ENCODE data around the gene GRM1. TPM values are rescaled to one million over a fixed set of nuclear protein-coding genes. Genes with fewer than 3 reads are reported as not detected.

The GRM1 gene
- total RNA-seq, 6 experiments from 2014 or later: 0.07 TPM; not detected in 5

- DNase-seq (no peak), ATAC-seq (no peak)
- intact Hi-C loops (cut with DNase I): no loop called here
- no peak overlapping the region for H3K27ac ChIP-seq
- H3K9me3 ChIP-seq: no peaks in the 10 kb centered on the region
- H3K4me1 ChIP-seq: no peaks in the 10 kb centered on the region
- TF ChIP-seq POLR2A (IDR thresholded peaks at IDR 0.05) (no peak), CTCF (IDR thresholded peaks at IDR 0.05) (no peak)
- no peaks in the 10 kb centered on the region for H3K27me3 ChIP-seq
- H3K36me3 ChIP-seq: no peaks in the 10 kb centered on the region
- WGBS (ENCODE audit: insufficient coverage, low coverage, low lambda C conversion rate, missing lambda C conversion rate): 46% methylated on average over 7 of the region's 7 CpGs
- H3K4me3 ChIP-seq: no peak overlapping the region
Observed at GRCh38 chr6:146363838-146364607, 335.2 kb downstream of the GRM1 start.

GRCh38 chr6:146364816-146365594, 336.1 kb downstream of the GRM1 start:
- no peaks in the 10 kb centered on the region for H3K27me3 ChIP-seq
- no peaks in the 10 kb centered on the region for H3K4me1 ChIP-seq
- H3K9me3 ChIP-seq: no peaks in the 10 kb centered on the region
- ATAC-seq: no peak
- TF ChIP-seq CTCF (IDR thresholded peaks at IDR 0.05) (no peak), POLR2A (IDR thresholded peaks at IDR 0.05) (no peak)
- no peak overlapping the region for H3K4me3 ChIP-seq
- no peak for DNase-seq
- intact Hi-C loops (cut with DNase I): no loop called here
- H3K27ac ChIP-seq: no peak overlapping the region
- no peaks in the 10 kb centered on the region for H3K36me3 ChIP-seq
- 38% methylated on average over 2 of the region's 3 CpGs for WGBS (ENCODE audit: insufficient coverage, low coverage, low lambda C conversion rate, missing lambda C conversion rate)

- 47% methylated on average over 1 of the region's 1 CpG for WGBS (ENCODE audit: insufficient coverage, low coverage, low lambda C conversion rate, missing lambda C conversion rate)
- H3K4me1 ChIP-seq: no peaks in the 10 kb centered on the region
- H3K4me3 ChIP-seq: no peak overlapping the region
- no peaks in the 10 kb centered on the region for H3K36me3 ChIP-seq
- DNase-seq (no peak), ATAC-seq (no peak)
- TF ChIP-seq CTCF (IDR thresholded peaks at IDR 0.05) (no peak), POLR2A (IDR thresholded peaks at IDR 0.05) (no peak)
- intact Hi-C loops (cut with DNase I): no loop called here
- no peaks in the 10 kb centered on the region for H3K27me3 ChIP-seq
- H3K27ac ChIP-seq: no peak overlapping the region
- H3K9me3 ChIP-seq: no peaks in the 10 kb centered on the region
Observed at GRCh38 chr6:146367061-146367460, 338.2 kb downstream of the GRM1 start.

GRCh38 chr6:146369866-146370265, 341.0 kb downstream of the GRM1 start:
- Histone ChIP-seq H3K9me3 (no peaks in the 10 kb centered on the region), H3K27me3 (no peaks in the 10 kb centered on the region), H3K4me1 (no peaks in the 10 kb centered on the region), H3K36me3 (no peaks in the 10 kb centered on the region), H3K4me3 (no peak overlapping the region), H3K27ac (no peak overlapping the region)
- DNase-seq: no peak
- no peak for ATAC-seq
- TF ChIP-seq CTCF (IDR thresholded peaks at IDR 0.05) (no peak), POLR2A (IDR thresholded peaks at IDR 0.05) (no peak)
- 25% methylated on average over 1 of the region's 1 CpG for WGBS (ENCODE audit: insufficient coverage, low coverage, low lambda C conversion rate, missing lambda C conversion rate)
- intact Hi-C loops (cut with DNase I): no loop called here
